Femur (tissue), 1 donor: Measurements from ENCODE around the gene LIPE.

ENCODE experiments used
- DNase-seq: peaks from one replicate; pipeline ENCODE4 v3.0.0-alpha.2; 2017

Gene LIPE

GRCh38 chr19:42409477-42409876 is 17.7 kb downstream of the LIPE start:
- DNase-seq, result no peak

- no peak for DNase-seq
Measured at GRCh38 chr19:42407816-42408175, 19.4 kb downstream of the LIPE start.

GRCh38 chr19:42407085-42407815 is 19.9 kb downstream of the LIPE start:
- no peak for DNase-seq

- no peak for DNase-seq
Measured at GRCh38 chr19:42406111-42406510, 21.1 kb downstream of the LIPE start.

- no peak for DNase-seq
Measured at GRCh38 chr19:42403586-42403985, 23.6 kb downstream of the LIPE start.

DNA sequence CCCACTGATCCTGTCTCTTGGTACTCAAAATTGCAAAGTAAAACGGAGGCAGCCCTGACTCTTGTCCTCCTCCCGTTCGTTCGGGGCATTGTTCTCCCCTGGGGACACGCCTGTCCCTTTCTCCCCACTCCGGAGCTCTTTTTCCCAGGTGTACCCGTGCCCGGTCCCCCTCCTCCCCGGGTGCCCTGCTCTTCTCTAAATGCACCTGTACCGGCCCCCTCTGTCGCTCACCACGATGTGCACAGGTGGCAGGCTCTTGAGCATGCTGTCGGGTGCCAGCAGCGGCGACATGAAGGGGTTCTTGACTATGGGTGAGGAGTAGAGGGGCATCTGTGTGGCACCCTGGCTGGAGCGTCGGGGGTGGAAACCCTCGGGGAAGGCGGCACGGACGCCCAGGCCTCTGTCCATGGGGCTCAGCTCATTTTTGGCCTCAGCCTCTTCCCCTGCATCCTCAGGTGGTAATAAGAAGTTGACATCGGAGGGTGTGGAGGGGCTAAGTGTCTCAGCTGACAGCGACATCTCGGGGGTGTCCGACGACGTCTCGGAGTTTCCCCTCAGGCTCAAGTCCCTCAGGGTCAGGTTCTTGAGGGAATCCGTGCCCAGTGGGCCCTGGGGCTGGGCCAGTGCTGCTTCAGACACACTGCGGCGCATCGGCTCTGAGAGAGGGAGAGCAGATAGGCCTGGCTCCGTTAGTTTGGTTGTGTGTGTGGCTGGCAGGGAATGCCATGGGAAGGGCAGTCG is 24.6 kb downstream of the LIPE start:
- no peak for DNase-seq

DNA sequence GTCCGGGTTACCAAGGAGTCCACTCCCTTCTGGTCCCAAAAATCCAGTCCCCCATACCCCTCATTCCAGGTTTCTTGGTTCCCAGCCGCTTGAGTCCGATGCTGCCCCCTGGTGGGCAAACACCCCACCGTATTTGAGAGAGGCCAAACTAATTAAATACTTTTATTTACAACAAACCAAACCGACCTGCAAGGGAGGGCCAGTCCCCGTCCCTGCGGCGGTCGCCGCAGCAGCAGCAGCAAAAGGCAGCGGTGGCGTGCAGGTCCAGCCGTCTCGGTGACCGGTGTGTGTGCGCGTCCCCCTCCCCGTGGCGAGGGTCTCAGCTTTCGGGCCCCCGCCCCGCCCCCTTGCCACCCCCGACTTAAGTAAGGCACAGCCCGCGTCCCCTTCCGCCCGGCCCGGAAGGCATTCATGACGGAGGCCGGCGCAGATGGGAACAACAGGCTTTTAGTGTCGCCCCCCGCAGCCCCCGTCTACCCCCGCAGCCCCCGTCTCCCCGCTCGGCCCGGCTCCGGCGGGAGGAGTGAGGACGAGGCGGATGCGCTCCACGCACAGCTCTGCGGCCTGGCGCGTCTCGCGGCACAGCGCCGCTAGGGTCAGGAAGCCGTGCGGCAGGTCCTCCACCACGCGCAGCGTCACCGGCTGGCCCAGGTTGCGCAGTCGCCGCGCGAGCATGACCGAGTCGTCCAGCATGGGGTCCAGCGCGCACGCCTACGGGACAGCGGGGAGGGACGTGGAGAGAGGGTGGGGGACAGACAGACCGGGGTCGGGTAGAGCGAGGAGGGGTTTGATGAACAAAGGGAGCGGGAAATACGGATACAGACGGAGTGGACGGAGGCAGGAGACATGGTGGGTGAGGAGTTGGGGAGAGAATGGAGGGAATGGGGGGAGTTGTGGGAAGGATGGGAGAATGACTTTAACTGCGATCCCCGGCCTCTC is 25.6 kb downstream of the LIPE start:
- DNase-seq, result peak; percentile 86

DNA sequence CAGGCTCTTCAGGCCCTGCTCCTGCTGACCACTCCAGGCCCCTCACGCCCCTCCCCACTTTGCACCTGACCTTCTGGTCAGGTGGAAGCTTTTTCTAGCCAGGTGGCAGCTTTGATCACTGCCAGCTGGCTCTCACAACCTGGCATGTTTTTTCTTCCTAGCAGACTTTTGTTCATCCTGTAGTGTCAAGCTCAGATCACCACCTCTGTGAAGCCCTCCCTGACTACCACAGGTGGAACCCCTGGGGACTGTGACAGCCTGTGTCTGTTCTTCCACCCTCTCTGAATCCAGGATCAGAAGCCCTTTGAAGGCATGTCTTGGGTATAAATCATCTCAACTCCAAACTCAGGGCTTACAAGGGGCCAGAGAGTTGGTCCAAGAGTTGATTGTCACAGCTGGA is 26.8 kb downstream of the LIPE start:
- no peak for DNase-seq

GRCh38 chr19:42397263-42398166 is 29.7 kb downstream of the LIPE start:
- DNase-seq, result no peak

DNA sequence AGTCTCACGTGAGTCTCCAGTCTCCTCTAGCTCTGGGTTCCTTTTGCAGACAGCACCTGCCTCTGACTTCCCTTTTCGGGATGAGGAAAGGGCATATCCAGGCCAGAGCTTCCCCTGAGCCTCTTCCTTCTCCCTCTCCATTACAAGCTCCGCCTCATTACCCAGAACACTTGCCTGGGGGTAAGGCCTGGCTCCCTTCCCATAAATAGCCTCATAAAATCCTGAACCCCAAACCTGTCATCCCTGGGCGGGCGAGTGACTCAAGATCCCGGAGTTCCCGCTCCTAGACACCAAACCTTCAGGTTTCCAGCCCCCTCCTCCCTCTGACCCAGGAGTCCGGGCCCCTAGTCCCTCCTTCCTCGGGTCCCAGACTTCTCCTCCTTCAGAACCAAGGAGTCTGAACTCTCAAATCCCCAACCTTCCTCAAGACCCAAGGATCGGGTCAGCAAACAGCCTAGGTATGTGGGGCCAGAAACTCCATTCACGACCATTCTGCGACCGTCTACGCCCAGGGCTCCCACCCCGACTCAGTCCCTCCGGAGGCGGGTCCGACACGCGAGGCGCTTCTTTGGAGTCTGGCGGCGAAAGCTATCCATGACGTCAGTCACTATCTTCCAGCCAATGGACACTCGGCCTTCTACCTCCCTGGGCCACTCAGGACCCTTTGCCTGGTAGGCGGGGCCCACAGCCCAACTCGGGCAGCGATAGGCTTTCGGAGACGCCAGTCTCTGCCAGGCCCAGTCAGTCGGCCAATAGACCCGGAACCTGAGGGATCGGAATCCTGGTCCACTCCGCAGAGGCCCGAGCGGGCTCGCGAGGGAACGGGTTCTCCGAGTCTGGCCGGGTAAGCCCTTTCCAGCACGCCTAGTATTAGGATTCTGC is 30.6 kb downstream of the LIPE start:
- DNase-seq, result peak; percentile 100

DNA sequence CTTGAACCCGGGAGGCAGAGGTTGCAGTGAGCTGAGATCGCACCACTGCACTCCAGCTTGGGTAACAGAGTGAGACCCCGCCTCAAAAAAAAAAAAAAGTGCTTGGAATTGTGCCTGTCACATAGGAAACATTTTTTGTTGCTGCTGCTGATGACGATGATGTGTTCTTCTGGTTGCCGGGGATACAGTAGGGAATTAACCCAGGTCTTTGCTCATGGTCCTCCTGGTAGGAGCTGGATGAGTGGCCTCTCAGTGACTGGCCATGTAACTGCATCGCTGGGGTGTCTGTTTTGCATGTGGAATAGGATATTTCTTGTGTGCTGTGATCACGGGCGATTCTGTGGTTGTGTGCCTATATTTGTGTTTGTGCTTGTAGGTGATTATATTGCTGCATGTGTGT is 32.4 kb downstream of the LIPE start:
- DNase-seq, result no peak

DNA sequence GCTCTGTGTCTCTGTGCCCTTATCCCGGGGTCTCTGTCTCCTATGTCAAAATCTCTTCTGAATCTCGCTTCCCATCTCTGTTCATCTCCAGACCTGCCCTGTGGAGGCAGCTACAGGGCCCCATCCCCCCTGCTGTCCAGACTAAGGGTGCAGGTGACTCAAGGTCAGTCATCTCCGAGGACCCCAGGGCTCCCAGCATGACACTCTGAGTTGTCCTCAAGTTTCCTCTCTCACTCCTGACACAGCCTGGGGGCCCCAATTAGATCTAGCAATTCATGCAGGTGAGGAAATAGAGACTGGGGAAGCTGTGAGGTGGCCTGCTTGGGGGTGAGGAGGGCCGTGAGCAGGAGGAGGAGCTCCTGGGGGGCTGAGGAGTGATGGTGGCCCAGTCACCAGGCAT is 35.0 kb downstream of the LIPE start:
- DNase-seq, result no peak

DNA sequence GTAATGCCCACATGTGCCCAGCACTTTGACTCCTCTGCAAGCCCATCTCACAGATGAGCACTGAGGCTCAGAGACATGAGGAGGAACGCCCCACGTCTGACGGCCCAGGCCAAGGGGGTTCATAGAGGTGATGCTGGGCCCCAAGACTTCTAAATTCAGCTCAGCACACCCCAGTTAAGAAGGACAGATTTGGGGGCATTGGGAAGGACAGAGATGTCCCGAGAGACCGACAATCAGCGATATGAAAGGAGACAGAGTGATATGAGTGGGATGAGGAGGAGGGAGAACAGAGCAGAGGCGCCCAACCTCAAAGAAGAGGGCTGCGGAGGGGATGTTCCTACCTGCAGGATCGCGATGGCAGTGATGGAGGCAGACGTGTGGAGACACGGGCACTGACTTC is 37.3 kb downstream of the LIPE start, which contains the start of gene CNFN:
Gene CNFN (minus strand): TSS at position 399 of the 400 bp plus-strand sequence. CDS start 1,260 bp downstream, outside the sequence.
- DNase-seq, result no peak

GRCh38 chr19:42388851-42389489 is 38.2 kb downstream of the LIPE start:
- no peak for DNase-seq

DNA sequence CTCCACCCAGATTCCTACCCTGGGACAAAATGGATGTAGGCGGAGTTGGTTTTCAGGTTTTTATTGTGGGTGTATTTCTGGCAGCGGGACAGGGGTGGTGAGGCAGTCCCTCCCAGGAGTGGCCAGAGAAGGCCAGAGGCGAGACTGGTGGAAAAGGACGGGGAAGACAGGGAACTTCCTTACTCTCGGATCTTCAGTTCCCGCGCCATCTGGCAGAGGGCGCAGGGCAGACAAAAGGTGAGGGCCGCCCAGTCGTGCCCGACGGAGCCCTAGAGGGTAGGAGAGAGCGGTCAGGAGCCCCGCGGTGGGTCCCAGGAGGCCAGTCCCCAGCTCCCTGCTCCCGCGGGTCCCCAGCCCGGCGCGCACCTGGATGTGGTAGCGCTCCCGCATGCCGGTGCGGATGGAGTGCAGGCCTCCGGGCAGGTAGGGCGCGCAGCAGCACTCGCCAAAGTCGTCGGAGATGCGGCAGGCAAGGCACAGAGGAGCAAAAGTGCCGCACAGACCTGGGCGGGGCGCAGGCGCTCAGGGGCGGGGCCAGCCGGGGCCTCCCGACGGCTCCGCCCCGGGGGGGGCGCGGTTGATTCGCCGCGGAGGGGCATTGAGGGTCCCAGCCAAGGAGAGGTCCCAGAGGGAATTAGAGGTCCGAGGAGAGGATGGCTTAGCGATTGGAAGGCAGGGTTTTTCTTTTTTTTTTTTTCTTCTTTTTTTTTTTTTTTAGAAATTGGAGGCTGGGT is 40.0 kb downstream of the LIPE start:
- DNase-seq, result peak; percentile 59

- DNase-seq, result no peak
Measured at GRCh38 chr19:42380155-42380554, 47.0 kb downstream of the LIPE start.

GRCh38 chr19:42378225-42379215 is 48.7 kb downstream of the LIPE start:
- DNase-seq, result no peak

- DNase-seq, result no peak
Measured at GRCh38 chr19:42376177-42376555, 51.0 kb downstream of the LIPE start.
